Prostate gland (tissue), 2 donors: ENCODE measurements around the gene CREM.

Source experiments
- CTCF ChIP-seq, 4 experiments: fragments of 200-600 bp in 2 of 4; fragments of 450-650 bp in 2 of 4; sonication (generic) in 2 of 4; IDR thresholded peaks; 1 replicate in 3 of 4; 2 replicates in 1 of 4; pipeline ENCODE4 v1.5.1; 2016 to 2019; ENCODE audit warnings: antibody characterized with exemption in 4 of 4, mild to moderate bottlenecking in 2 of 4, moderate library complexity in 2 of 4
- POLR2A ChIP-seq: fragments of 450-650 bp; IDR thresholded peaks from one replicate; pipeline ENCODE4 v1.6.1; 2016; ENCODE audit warnings: antibody characterized with exemption, mild to moderate bottlenecking
- POLR2AphosphoS5 ChIP-seq: sonication (generic); formaldehyde crosslinking; IDR thresholded peaks from one replicate; pipeline ENCODE4 v1.6.1; 2017; ENCODE audit warnings: antibody characterized with exemption

- TF ChIP-seq CTCF (IDR thresholded peaks at IDR 0.05) (no peak), POLR2AphosphoS5 (no peak), POLR2A (no peak)
Measured at GRCh38 chr10:35208949-35209613, 82.4 kb downstream of the CREM start.
